OCI-LY7 (cell line): ENCODE measurements around the gene CLDN1. TPM values are rescaled to one million over a fixed set of nuclear protein-coding genes. Genes with fewer than 3 reads are reported as not detected.

Source experiments
- BruUV-seq: library from RNA; stranded (reverse); fragments of 400-500 nt; replicated peaks from 2 replicates; lab custom pipeline; 2021; lab: Mats Ljungman, UMichigan
- CTCF ChIA-PET: fragments of 300-600 bp; sonication (Branson Sonifier 250); formaldehyde crosslinking; loops from one replicate; lab custom pipeline; 2022; ENCODE audit warnings: antibody characterized with exemption; ENCODE audit not compliant: unreplicated experiment; lab: Charles Lee
- POLR2A ChIA-PET: fragments of 300-600 bp; sonication (Branson Sonifier 250); formaldehyde crosslinking; loops from one replicate; lab custom pipeline; 2022; ENCODE audit warnings: antibody characterized with exemption; lab: Charles Lee
- DNase-seq: peaks from one replicate; pipeline ENCODE4 v3.0.0-alpha.2; 2015; ENCODE audit warnings: low spot score
- H2AFZ ChIP-seq: fragments of 200-600 bp; sonication (generic), shearing (Covaris generic); 2 replicates; pipeline ENCODE4 v1.6.1; 2014; ENCODE audit warnings: mild to moderate bottlenecking, antibody characterized with exemption, low read length, moderate library complexity
- H3K27ac ChIP-seq: fragments of 200-600 bp; sonication (generic); 2 replicates; pipeline ENCODE4 v1.5.1; 2014; ENCODE audit warnings: mixed run types, low read depth, mild to moderate bottlenecking, moderate library complexity, low read length, inconsistent platforms; ENCODE audit not compliant: poor library complexity, severe bottlenecking
- H3K36me3 ChIP-seq: fragments of 200-600 bp; sonication (generic); 2 replicates; pipeline ENCODE4 v1.6.1; 2014; ENCODE audit warnings: mild to moderate bottlenecking, antibody characterized with exemption, low read length, moderate library complexity, mixed read lengths; ENCODE audit not compliant: insufficient read depth
- H3K4me1 ChIP-seq: fragments of 200-600 bp; sonication (generic); 2 replicates; pipeline ENCODE4 v1.5.1; 2014; ENCODE audit warnings: mild to moderate bottlenecking, low read length; ENCODE audit not compliant: insufficient read depth, poor library complexity, severe bottlenecking
- H3K4me2 ChIP-seq: fragments of 200-600 bp; sonication (generic); 2 replicates; pipeline ENCODE4 v1.6.1; 2014; ENCODE audit warnings: mild to moderate bottlenecking, low read length
- H3K4me3 ChIP-seq: fragments of 200-600 bp; sonication (generic); 2 replicates; pipeline ENCODE4 v1.5.1; 2014; ENCODE audit warnings: mild to moderate bottlenecking, low read depth, low read length; ENCODE audit not compliant: poor library complexity, severe bottlenecking
- H3K79me2 ChIP-seq: fragments of 200-600 bp; sonication (generic); 2 replicates; pipeline ENCODE4 v1.6.1; 2016; ENCODE audit warnings: low read depth, mild to moderate bottlenecking, low read length, moderate library complexity, mixed read lengths; ENCODE audit not compliant: insufficient read depth
- H3K9me2 ChIP-seq: fragments of 200-600 bp; sonication (generic); 2 replicates; pipeline ENCODE4 v1.6.1; 2016; ENCODE audit warnings: mild to moderate bottlenecking, low read length, mixed read lengths; ENCODE audit not compliant: insufficient read depth
- H3K9me3 ChIP-seq: fragments of 200-600 bp; sonication (generic); 2 replicates; pipeline ENCODE4 v1.6.1; 2014; ENCODE audit warnings: mild to moderate bottlenecking, mixed run types, low read length, mixed read lengths
- H4K20me1 ChIP-seq: fragments of 200-600 bp; sonication (generic); 2 replicates; pipeline ENCODE4 v1.6.1; 2014; ENCODE audit warnings: mild to moderate bottlenecking, antibody characterized with exemption, low read length, moderate library complexity, mixed read lengths; ENCODE audit not compliant: insufficient read depth
- CTCF ChIP-seq: fragments of 200-600 bp; sonication (generic); conservative IDR thresholded peaks from 2 replicates; pipeline ENCODE4 v1.5.1; 2014; ENCODE audit warnings: mild to moderate bottlenecking, antibody characterized with exemption, low read length, moderate library complexity, mixed read lengths
- EZH2phosphoT487 ChIP-seq: fragments of 200-600 bp; sonication (generic); IDR thresholded peaks from 2 replicates; pipeline ENCODE4 v1.6.1; 2018; ENCODE audit warnings: low read depth, borderline replicate concordance, mild to moderate bottlenecking, mixed run types, antibody characterized with exemption, low read length, moderate library complexity, mixed read lengths
- intact Hi-C: fragments of 100-400 bp; cut with micrococcal nuclease; formaldehyde crosslinking; loops from one replicate; pipeline ENCODE4 v1.10.0; 2022; ENCODE audit not compliant: unreplicated experiment
- total RNA-seq, 2 experiments: library from RNA; depleted of rRNA in 1 of 2; stranded (reverse); fragments of >200 nt in 1 of 2; shearing (Covaris generic) in 1 of 2; gene quantifications; 2 replicates each; pipeline ENCODE4 v1.2.3, GENCODE V29; 2014 to 2022

Gene CLDN1
- total RNA-seq, 2 experiments from 2014 or later, result not detected

- Histone ChIP-seq H3K4me1 (no peaks in the 10 kb centered on the region), H3K4me2 (no peak overlapping the region), H3K27ac (no peak overlapping the region), H4K20me1 (no peaks in the 10 kb centered on the region), H3K9me2 (no peaks in the 10 kb centered on the region), H2AFZ (no peak overlapping the region), H3K9me3 (no peaks in the 10 kb centered on the region), H3K79me2 (no peaks in the 10 kb centered on the region), H3K36me3 (no peaks in the 10 kb centered on the region), H3K4me3 (no peak overlapping the region)
- ChIA-PET CTCF (no interaction called here), POLR2A (no interaction called here)
- no peak for DNase-seq
- TF ChIP-seq EZH2phosphoT487, result no peak
- no peak for TF ChIP-seq CTCF
- no TSS peak for BruUV-seq
- intact Hi-C loops, result no loop called here
These were observed 1.5 kb downstream of the CLDN1 start for GRCh38 chr3:190320594-190321362.

GRCh38 chr3:190319660-190320059 is 2.6 kb downstream of the CLDN1 start:
- no peak overlapping the region for H3K27ac ChIP-seq
- CTCF ChIA-PET, result no interaction called here
- DNase-seq, result no peak
- no peak overlapping the region for H2AFZ ChIP-seq
- no peak for TF ChIP-seq CTCF
- TF ChIP-seq EZH2phosphoT487, result no peak
- POLR2A ChIA-PET, result interaction anchor here (0.6 kb wide), 1 partner anchor 445 kb away, joined by 3 read pairs; no protein-coding TSS in a partner anchor
- intact Hi-C loops, result no loop called here
- no peaks in the 10 kb centered on the region for H4K20me1 ChIP-seq
- H3K9me2 ChIP-seq, result no peaks in the 10 kb centered on the region
- no peaks in the 10 kb centered on the region for H3K9me3 ChIP-seq
- no peaks in the 10 kb centered on the region for H3K79me2 ChIP-seq
- H3K4me3 ChIP-seq, result no peak overlapping the region
- BruUV-seq, result no TSS peak
- no peaks in the 10 kb centered on the region for H3K36me3 ChIP-seq
- H3K4me2 ChIP-seq, result no peak overlapping the region
- H3K4me1 ChIP-seq, result no peaks in the 10 kb centered on the region

- Histone ChIP-seq H3K4me1 (no peaks in the 10 kb centered on the region), H3K27ac (no peak overlapping the region), H4K20me1 (no peaks in the 10 kb centered on the region), H3K79me2 (no peaks in the 10 kb centered on the region), H2AFZ (no peak overlapping the region), H3K4me3 (no peak overlapping the region), H3K9me3 (no peaks in the 10 kb centered on the region), H3K4me2 (no peak overlapping the region), H3K9me2 (no peaks in the 10 kb centered on the region), H3K36me3 (no peaks in the 10 kb centered on the region)
- POLR2A ChIA-PET, result interaction anchor here (0.6 kb wide), 1 partner anchor 45 kb away, joined by 3 read pairs; no protein-coding TSS in a partner anchor
- no peak for TF ChIP-seq CTCF
- TF ChIP-seq EZH2phosphoT487, result no peak
- intact Hi-C loops, result no loop called here
- no peak for DNase-seq
- no TSS peak for BruUV-seq
- CTCF ChIA-PET, result no interaction called here
These were observed 3.6 kb downstream of the CLDN1 start for GRCh38 chr3:190318666-190319065.
